NCI-H748 (cell line): ENCODE data around the gene ACSM6.

ENCODE experiments used
- DNase-seq: peaks from one replicate; lab custom pipeline; 2025; ENCODE audit not compliant: unreplicated experiment; lab: John Stamatoyannopoulos, UW

The ACSM6 gene

DNA sequence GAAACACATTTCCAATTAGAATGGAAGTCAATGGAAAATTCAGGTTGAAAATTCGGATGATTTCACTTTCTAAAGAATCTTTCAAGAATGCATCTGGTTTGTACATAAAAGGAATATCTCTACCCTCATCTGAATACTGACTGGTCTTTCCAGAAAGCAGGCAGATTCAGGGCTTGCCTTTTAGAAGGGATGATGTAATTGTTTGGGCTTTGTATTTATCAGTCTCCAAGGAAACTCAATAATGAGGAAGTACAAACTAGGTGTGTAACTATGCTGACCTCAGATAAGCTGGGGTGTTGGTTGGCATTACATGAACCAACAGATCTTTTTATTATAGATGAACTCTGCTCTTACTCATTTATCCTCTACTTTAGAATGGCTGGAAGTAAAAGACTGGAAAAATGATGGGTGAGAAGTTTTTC is 72.6 kb downstream of the ACSM6 start:
- peak; percentile 79 for DNase-seq

DNA sequence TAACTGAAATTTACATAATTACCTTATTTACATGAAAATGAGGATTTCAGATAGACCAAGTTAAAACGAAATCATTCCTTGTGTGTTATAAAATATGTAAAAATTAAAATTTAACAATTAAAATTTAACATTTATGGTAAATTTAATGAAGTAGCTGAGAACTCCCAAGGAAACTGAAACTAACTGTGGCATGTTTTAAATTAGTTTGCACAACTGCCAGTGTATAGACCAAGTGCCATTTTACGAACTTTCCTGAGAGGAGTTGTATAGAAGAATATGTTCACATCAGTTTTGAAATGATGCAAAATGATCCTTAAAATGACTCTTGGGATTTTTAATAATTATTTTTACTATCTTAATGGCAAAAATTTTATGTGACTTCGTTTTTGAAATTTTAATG is 73.2 kb downstream of the ACSM6 start:
- no peak for DNase-seq

DNA sequence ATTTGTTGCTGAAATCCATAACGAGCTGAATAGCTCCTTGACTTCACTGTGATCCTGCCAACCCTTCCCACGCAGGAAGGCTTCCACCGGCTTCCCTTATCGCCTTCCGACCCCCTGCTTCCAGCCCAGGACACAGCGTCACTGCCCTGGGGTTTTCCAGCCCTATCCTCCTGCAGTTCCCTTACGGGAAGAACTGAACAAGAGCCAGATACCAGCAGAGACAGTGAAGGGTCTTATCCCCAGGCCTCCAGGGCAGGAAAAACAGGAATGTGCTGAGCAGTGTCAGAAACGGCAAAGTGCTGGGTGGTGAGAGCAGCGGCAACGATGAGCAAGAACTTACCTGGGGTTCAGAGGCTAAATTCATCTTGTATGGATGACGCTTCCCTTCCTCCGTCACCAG is 74.4 kb downstream of the ACSM6 start:
- DNase-seq = no peak

DNA sequence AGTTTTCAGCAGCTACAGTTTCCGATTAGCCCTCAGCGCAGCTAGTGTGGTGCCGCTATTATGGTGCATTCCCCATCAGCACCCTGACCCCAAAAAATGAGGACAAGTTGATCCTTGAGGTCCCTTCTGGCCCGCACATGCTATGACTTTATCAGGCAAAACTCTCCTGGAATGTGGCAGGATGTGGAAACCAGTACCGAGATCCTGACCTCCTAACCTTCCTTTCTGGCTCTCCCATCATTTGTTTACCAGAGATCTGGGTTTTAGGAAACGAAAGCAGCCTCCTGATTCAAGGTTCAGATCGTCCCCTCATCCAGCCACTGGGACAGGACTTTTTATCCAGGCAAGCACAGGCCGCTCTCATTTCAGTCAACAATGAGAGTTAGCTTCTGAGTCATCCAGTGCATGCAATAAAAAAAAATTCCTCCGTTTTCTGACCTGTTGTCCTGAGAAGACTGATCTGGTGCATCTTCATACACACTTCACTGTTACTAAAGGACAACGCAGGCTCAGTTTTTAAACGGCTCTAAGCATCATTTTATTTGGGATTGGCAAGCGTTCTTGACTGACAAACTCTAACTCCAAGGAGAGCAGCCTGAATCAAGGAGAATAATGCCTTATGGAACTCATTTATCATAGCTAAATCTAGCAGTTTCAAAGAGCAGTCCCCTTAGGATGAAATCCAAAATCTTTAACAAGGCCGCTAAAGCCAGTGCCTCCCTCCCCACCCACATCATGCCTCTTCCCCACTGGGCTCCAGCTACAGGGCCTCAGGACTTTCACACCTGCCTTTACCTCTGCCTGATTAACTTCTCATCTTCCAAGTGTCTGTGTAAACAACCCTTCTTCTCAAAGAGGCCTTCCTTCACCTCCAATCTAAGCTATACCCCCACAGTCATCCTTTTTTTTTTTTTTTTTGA is 79.6 kb downstream of the ACSM6 start:
- no peak for DNase-seq

- no peak for DNase-seq
Measured at GRCh38 chr10:95275726-95276366, 81.8 kb downstream of the ACSM6 start.

DNA sequence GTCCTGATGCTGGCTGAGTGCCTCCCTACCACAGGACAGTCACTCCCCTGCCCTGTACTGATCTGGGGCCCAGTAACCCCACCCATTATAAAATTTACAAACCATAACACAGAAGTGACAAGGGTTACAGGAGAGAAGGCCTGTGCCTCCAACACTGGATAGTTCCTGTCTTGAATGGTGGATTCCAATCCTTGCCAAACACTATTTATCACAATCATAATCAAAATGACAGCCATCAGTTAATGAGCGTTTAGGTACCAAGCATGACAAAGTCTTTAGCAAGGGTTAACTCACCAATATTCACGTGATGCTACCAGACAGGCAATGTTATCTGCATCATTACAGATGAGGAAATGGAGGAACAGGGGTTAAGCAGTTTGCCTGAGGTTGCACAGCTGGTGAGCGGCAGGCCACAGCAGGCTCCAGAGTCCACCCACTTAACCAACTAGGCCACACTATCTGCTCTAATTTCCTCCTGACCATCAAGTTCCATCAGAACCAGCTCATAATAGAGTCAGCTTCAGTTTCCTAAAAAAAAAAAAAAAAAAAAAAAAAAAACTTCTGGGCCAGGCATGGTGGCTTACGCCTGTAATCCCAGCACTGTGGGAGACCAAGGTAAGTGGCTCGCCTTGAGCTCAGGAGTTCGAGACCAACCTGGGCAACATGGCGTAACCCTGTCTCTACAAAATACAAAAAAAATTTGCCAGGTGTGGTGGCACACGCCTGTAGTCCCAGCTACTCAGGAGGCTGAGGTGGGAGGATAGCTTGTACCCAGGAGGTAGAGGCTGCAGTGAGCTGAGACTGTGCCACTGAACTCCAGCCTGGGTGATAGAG is 82.5 kb downstream of the ACSM6 start:
- DNase-seq = no peak

GRCh38 chr10:95277201-95277570 is 83.1 kb downstream of the ACSM6 start:
- no peak for DNase-seq

DNA sequence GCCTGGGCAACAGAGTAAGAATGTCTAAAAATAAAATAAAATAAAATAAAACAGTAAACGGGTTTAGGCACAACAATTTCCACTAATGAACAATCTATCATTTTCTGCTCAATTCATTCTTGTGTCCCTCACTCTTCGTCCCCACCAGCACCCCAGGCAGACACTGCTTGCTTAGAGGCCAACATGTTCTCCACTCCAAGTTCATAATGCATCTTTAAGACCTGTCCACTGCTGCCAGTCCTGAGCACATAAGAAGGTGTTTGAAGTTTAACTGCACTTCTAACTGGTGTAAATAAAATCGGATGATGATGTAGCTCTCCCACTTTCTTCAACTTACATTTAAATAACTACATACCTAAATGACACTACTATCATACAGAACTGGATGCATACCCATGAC is 83.6 kb downstream of the ACSM6 start:
- no peak for DNase-seq
